Sigmoid colon (tissue), 7 donors: ENCODE data around the gene TSSK2. TPM values are rescaled to one million over a fixed set of nuclear protein-coding genes. Genes with fewer than 3 reads are reported as not detected.

Experiments used
- DNase-seq: peaks from one replicate; pipeline ENCODE4 v3.0.0-alpha.2; 2019
- H3K27ac ChIP-seq, 4 donors: fragments of 200-600 bp; sonication (generic); one replicate each; pipeline ENCODE4 v1.5.1; 2016 to 2019; ENCODE audit warnings: mild to moderate bottlenecking in 1 of 4
- H3K27me3 ChIP-seq, 3 donors: fragments of 200-600 bp; sonication (generic); one replicate each; pipeline ENCODE4 v1.5.1; 2019; ENCODE audit warnings: mild to moderate bottlenecking in 1 of 3
- H3K36me3 ChIP-seq, 4 donors: fragments of 200-600 bp; sonication (generic); one replicate each; pipeline ENCODE4 v1.5.1; 2016 to 2019
- H3K4me1 ChIP-seq, 4 donors: fragments of 200-600 bp; sonication (generic); one replicate each; pipeline ENCODE4 v1.5.1; 2017 to 2019
- H3K4me3 ChIP-seq, 4 donors: fragments of 200-600 bp; sonication (generic); one replicate each; pipeline ENCODE4 v1.5.1; 2017 to 2019; ENCODE audit warnings: mild to moderate bottlenecking in 2 of 4, moderate library complexity in 1 of 4
- H3K9me3 ChIP-seq, 4 donors: fragments of 200-600 bp in 3 of 4; sonication (generic) in 3 of 4; one replicate each; pipeline versions ENCODE4 v1.5.1 to v1.6.1; 2013 to 2019
- CTCF ChIP-seq, 4 experiments: fragments of 450-650 bp in 3 of 4; fragments of 200-600 bp in 1 of 4; IDR thresholded peaks; one replicate each; pipeline ENCODE4 v1.5.1; 2016 to 2019; ENCODE audit warnings: antibody characterized with exemption in 4 of 4, mild to moderate bottlenecking in 3 of 4, moderate library complexity in 2 of 4
- EP300 ChIP-seq, 4 donors: sonication (generic); formaldehyde crosslinking; IDR thresholded peaks; one replicate each; pipeline ENCODE4 v1.6.1; 2017; ENCODE audit warnings: antibody characterized with exemption in 4 of 4
- POLR2A ChIP-seq, 2 donors: fragments of 450-650 bp; IDR thresholded peaks; one replicate each; pipeline ENCODE4 v1.6.1; 2016; ENCODE audit warnings: antibody characterized with exemption in 2 of 2, mild to moderate bottlenecking in 2 of 2, moderate library complexity in 2 of 2
- POLR2AphosphoS5 ChIP-seq, 4 donors: sonication (generic); formaldehyde crosslinking; IDR thresholded peaks; one replicate each; pipeline ENCODE4 v1.6.1; 2017; ENCODE audit warnings: antibody characterized with exemption in 4 of 4
- WGBS, 2 donors: extraction: QIAGEN DNeasy Blood & Tissue Kit; methylation state at CpG; one replicate each; pipeline ENCODE4 v1.1.7; 2013; 5-methylcytosine and 5-hydroxymethylcytosine counted together
- intact Hi-C: fragments of 100-400 bp; cut with DNase I; formaldehyde crosslinking; loops from one replicate; pipeline ENCODE4 v1.15.1; 2023
- polyA plus RNA-seq, 3 donors: library from polyadenylated mRNA; stranded (reverse); fragments of 200-250 nt; gene quantifications; one replicate each; pipeline ENCODE4 v1.2.3, GENCODE V29; 2013
- total RNA-seq, 4 donors: library from RNA; depleted of rRNA; stranded (reverse); fragments of >200 nt; gene quantifications; one replicate each; pipeline ENCODE4 v1.1.0, GENCODE V29; 2016
- donor health status: healthy with polysubstance abuse.
- donor health status: Bipolar disorder and iron deficiency.
- donor health status: healthy.

Gene TSSK2
- total and polyA plus RNA-seq, 7 donors, result 0.12 TPM; not detected in 6

- Histone ChIP-seq H3K27me3 (no peaks in the 10 kb centered on the region), H3K27ac (no peak overlapping the region), H3K9me3 (no peaks in the 10 kb centered on the region), H3K4me1 (no peaks in the 10 kb centered on the region), H3K36me3 (peaks cover 10 to 56% (median 38%) of the 10 kb centered on the region in 4 donors), H3K4me3 (no peak overlapping the region)
- no peak for DNase-seq
- WGBS, 2 donors, result 90 to 92% methylated on average over 9 of the region's 9 CpGs
- TF ChIP-seq POLR2AphosphoS5 (IDR thresholded peaks at IDR 0.05) (no peak), EP300 (IDR thresholded peaks at IDR 0.05) (no peak), POLR2A (IDR thresholded peaks at IDR 0.05) (no peak), CTCF (IDR thresholded peaks at IDR 0.05) (no peak)
- intact Hi-C loops, result no loop called here
Measured at GRCh38 chr22:19132693-19133400, 1.7 kb downstream of the TSSK2 start.

- no peaks in the 10 kb centered on the region for H3K4me1 ChIP-seq
- H3K27ac ChIP-seq, result no peak overlapping the region
- intact Hi-C loops, result no loop called here
- no peaks in the 10 kb centered on the region for H3K27me3 ChIP-seq
- no peak overlapping the region for H3K4me3 ChIP-seq
- TF ChIP-seq EP300 (IDR thresholded peaks at IDR 0.05) (no peak), POLR2A (IDR thresholded peaks at IDR 0.05) (no peak), POLR2AphosphoS5 (IDR thresholded peaks at IDR 0.05) (no peak)
- peaks cover 16 to 63% (median 41%) of the 10 kb centered on the region in 4 donors for H3K36me3 ChIP-seq
- H3K9me3 ChIP-seq, result no peaks in the 10 kb centered on the region
- WGBS, 2 donors, result 95 to 96% methylated on average over 13 of the region's 13 CpGs
- DNase-seq, result no peak
Measured at GRCh38 chr22:19133561-19133960, 2.5 kb downstream of the TSSK2 start.

GRCh38 chr22:19134176-19134831 is 3.2 kb downstream of the TSSK2 start:
- no peaks in the 10 kb centered on the region for H3K4me1 ChIP-seq
- H3K4me3 ChIP-seq, result no peak overlapping the region
- H3K9me3 ChIP-seq, result no peaks in the 10 kb centered on the region
- H3K27ac ChIP-seq, result no peak overlapping the region
- no peaks in the 10 kb centered on the region for H3K27me3 ChIP-seq
- TF ChIP-seq EP300 (IDR thresholded peaks at IDR 0.05) (no peak), CTCF (IDR thresholded peaks at IDR 0.05) (no peak), POLR2AphosphoS5 (IDR thresholded peaks at IDR 0.05) (no peak), POLR2A (IDR thresholded peaks at IDR 0.05) (no peak)
- WGBS, 2 donors, result 95 to 96% methylated on average over 21 of the region's 21 CpGs
- DNase-seq, result no peak
- intact Hi-C loops, result no loop called here
- peaks cover 23 to 71% (median 48%) of the 10 kb centered on the region in 4 donors for H3K36me3 ChIP-seq

GRCh38 chr22:19134874-19135273 is 3.8 kb downstream of the TSSK2 start:
- WGBS, 2 donors, result 91 to 96% methylated on average over 18 of the region's 18 CpGs
- intact Hi-C loops, result no loop called here
- Histone ChIP-seq H3K9me3 (no peaks in the 10 kb centered on the region), H3K27ac (no peak overlapping the region), H3K27me3 (no peaks in the 10 kb centered on the region), H3K4me1 (no peaks in the 10 kb centered on the region), H3K4me3 (no peak overlapping the region), H3K36me3 (peaks cover 29 to 76% (median 54%) of the 10 kb centered on the region in 4 donors)
- TF ChIP-seq EP300 (IDR thresholded peaks at IDR 0.05) (no peak), POLR2AphosphoS5 (IDR thresholded peaks at IDR 0.05) (no peak), POLR2A (IDR thresholded peaks at IDR 0.05) (no peak), CTCF (IDR thresholded peaks at IDR 0.05) (no peak)
- no peak for DNase-seq

- no peak overlapping the region for H3K27ac ChIP-seq
- H3K9me3 ChIP-seq, result no peaks in the 10 kb centered on the region
- intact Hi-C loops, result no loop called here
- H3K27me3 ChIP-seq, result no peaks in the 10 kb centered on the region
- TF ChIP-seq POLR2AphosphoS5 (IDR thresholded peaks at IDR 0.05) (no peak), POLR2A (IDR thresholded peaks at IDR 0.05) (no peak), EP300 (IDR thresholded peaks at IDR 0.05) (no peak), CTCF (IDR thresholded peaks at IDR 0.05) (no peak)
- H3K4me1 ChIP-seq, result no peaks in the 10 kb centered on the region
- no peak overlapping the region for H3K4me3 ChIP-seq
- WGBS, 2 donors, result 95 to 98% methylated on average over 10 of the region's 10 CpGs
- no peak for DNase-seq
- H3K36me3 ChIP-seq, result peaks cover 46 to 97% (median 70%) of the 10 kb centered on the region in 4 donors
Measured at GRCh38 chr22:19136915-19137314, 5.8 kb downstream of the TSSK2 start.
